Thyroid gland (tissue), 4 donors: ENCODE measurements around the gene MAP2K5.

Source experiments
- CTCF ChIP-seq, 6 experiments: fragments of 200-600 bp in 3 of 6; fragments of 450-650 bp in 3 of 6; sonication (generic) in 3 of 6; IDR thresholded peaks; one replicate each; pipeline ENCODE4 v1.5.1; 2016 to 2019; ENCODE audit warnings: antibody characterized with exemption in 6 of 6, mild to moderate bottlenecking in 2 of 6, inconsistent platforms in 1 of 6, moderate library complexity in 1 of 6
- POLR2A ChIP-seq, 2 donors: fragments of 450-650 bp; IDR thresholded peaks; one replicate each; pipeline ENCODE4 v1.6.1; 2017; ENCODE audit warnings: antibody characterized with exemption in 2 of 2, mild to moderate bottlenecking in 2 of 2, moderate library complexity in 1 of 2

- TF ChIP-seq CTCF (IDR thresholded peaks at IDR 0.05) (no peak), POLR2A (IDR thresholded peaks at IDR 0.05) (no peak)
Measured at GRCh38 chr15:67501836-67502461, 40.6 kb upstream of the MAP2K5 start.
